D721Med (cell line): ENCODE results near the gene TCTN1.

Experiments
- DNase-seq: peaks from one replicate; pipeline ENCODE4 v3.0.0; 2011; ENCODE audit warnings: low spot score; ENCODE audit not compliant: insufficient read length
- FAIRE-seq: peaks from 2 replicates; lab custom pipeline; 2011; peaks lifted over from hg19 to GRCh38; lab: Jason Lieb, UNC
- TF ChIP-seq, protein P1 (sequence below): IDR thresholded peaks from 2 replicates; pipeline ENCODE4 v1.5.1; 2012; ENCODE audit warnings: mild to moderate bottlenecking, control low read depth; ENCODE audit not compliant: insufficient read depth; ENCODE audit errors: missing control alignments

The TCTN1 gene

DNA sequence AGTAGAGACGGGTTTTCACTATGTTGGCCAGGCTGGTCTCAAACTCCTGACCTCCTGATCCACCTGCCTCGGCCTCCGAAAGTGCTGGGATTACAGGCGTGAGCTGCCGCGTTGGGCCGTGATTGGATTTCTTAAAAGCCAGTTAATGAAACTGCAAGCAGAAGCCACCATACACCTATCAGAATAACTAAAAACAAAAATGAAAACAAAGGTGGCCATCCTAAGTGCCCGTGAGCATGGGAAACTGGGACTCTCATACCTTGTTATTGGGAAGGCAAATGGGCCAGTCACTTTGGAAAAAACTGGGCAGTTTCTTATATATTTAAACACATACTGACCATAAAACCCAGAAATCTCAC, 7.7 kb upstream of the TCTN1 start:
- TF ChIP-seq, protein P1, sequence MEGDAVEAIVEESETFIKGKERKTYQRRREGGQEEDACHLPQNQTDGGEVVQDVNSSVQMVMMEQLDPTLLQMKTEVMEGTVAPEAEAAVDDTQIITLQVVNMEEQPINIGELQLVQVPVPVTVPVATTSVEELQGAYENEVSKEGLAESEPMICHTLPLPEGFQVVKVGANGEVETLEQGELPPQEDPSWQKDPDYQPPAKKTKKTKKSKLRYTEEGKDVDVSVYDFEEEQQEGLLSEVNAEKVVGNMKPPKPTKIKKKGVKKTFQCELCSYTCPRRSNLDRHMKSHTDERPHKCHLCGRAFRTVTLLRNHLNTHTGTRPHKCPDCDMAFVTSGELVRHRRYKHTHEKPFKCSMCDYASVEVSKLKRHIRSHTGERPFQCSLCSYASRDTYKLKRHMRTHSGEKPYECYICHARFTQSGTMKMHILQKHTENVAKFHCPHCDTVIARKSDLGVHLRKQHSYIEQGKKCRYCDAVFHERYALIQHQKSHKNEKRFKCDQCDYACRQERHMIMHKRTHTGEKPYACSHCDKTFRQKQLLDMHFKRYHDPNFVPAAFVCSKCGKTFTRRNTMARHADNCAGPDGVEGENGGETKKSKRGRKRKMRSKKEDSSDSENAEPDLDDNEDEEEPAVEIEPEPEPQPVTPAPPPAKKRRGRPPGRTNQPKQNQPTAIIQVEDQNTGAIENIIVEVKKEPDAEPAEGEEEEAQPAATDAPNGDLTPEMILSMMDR = no peak
- FAIRE-seq = no peak
- DNase-seq = no peak

DNA sequence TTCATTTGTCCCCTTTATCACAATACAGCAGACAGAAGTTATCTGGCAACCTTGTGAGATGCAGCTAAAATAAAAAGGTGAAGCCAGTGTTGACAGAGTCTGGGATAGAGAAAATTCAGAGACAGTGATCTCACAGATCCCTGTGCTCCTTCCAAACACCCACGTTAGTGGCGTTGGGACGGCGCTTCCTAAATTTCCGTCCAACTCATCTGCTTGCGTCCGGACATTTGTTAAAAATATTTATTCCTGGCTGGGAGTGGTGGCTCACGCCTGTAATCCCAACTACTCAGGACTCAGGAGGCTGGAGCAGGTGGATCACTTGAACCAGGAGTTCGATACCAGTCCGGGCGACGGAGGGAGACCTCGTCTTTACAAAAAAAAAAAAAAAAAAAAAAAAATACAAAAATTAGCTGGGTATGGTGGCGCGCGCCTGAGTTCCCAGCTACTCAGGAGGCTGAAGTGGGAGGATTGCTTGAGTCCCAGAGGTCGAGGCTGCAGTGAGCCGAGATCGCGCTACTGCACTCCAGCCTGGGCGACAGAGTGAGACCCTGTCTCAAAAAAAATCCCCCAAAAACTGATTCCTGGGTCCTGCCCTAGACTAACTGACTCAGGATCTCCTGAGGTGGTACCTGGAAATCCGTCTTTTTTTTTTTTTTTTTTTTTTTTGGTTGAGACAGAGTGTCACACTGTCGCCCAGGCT, 708 bp upstream of the TCTN1 start:
- no peak for FAIRE-seq
- no peak for DNase-seq

DNA sequence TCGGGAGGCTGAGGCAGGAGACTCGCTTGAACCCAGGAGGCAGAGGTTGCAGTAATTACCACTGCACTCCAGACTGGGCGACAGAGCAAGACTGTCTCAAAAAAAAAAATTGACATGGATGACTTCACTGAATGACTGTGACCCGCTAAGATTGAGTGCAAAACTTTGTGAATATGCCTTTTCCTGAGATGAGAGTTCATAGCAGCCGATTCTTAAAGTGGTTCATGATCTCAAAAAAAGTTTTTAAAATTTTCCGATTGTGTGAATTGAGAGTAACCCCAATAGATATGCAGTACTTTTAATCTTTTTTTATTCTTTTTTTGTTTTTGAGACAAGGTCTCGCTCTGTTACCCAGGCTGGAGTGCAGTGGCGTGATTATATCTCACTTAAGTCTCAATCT, 1.2 kb downstream of the TCTN1 start:
- TF ChIP-seq, protein P1 = no peak
- no peak for FAIRE-seq
- DNase-seq = no peak

More for the DNA sequence above, 708 bp upstream of the TCTN1 start:
- TF ChIP-seq, protein P1 = no peak

DNA sequence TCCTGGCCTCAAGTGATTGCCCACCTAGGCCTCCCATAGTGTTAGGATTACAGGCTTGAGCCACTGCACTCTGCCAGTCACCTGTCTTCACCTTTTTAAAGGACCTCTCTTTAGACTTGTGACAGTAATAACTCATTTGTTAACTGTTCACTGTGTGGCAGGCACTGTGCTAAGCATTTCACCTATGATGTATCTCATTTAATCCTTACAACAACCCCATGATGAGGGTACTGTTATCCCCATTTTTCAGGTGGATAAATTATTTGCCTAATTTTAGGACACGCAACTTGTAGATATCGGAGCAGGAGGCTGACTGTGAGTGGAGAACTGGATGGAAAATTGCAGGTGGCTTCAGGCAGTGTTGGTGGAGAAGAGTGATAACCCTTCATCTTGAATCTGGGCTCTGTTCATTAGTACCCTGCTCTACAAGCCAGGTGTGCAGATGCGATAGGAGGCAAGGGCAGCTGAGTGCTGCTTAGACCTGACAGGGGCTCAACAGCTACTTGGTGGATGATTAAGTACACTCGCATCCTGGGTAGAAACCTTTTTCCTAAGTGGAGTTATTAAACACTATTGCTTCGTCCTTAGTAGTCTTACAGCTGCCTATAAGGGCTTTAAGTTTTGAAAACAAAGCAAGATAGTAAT, 2.7 kb downstream of the TCTN1 start:
- DNase-seq = no peak
- FAIRE-seq = no peak
- TF ChIP-seq, protein P1 = no peak

DNA sequence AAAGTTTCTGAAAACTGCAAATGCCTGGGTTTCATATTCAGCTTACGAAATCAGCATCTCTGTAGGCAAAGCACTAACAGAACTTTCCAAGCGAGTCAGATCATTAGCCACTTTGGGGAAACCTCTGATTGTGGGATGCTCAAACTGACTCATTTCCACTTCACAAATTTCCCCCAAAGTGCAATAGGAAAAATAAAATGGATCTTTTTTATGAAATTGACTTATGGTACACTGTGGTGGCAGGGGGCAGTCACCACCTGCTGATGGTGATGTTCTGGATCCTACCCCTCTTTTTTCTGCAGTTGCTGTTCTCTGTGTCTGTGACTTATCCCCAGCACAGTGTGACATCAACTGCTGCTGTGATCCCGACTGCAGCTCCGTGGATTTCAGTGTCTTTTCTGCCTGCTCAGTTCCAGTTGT, 5.6 kb downstream of the TCTN1 start:
- FAIRE-seq (no peak), DNase-seq (no peak)
- TF ChIP-seq, protein P1 = peak; percentile 14

DNA sequence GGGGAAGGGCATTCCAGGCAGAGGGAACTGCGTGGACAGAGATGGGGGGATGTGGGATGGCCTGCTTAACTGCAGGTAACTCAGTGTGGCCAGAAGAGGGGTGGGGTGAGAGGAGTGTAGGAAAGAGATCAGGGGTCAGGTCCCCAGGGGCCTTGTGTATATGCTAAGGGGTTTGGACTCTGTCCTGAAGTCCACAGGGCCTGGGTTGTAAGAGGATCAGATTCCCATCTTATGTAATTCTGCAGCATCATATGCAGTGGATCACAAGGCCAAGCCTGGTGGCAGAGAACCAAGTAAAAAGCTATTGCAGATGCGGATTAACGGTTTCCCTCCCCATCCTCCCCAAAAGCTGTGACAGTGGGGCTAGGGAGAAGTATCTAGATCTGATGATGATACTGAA, 8.7 kb downstream of the TCTN1 start:
- DNase-seq = no peak
- TF ChIP-seq, protein P1 = no peak
- FAIRE-seq = no peak
